Nephron (organoid): Measurements from ENCODE around the gene MEGF6.
A peak's percentile ranks its signal among the peaks of the same experiment; 100 is the strongest.

Experiments
- H3K27ac Mint-ChIP-seq, 3 experiments: 2 replicates each; pipeline ENCODE4 v1.8.0; 2020; ENCODE audit warnings: mixed read lengths in 3 of 3, mild to moderate bottlenecking in 2 of 3, moderate library complexity in 1 of 3
- H3K27me3 Mint-ChIP-seq: 2 replicates; pipeline ENCODE4 v1.8.0; 2021; ENCODE audit warnings: low read depth, mild to moderate bottlenecking, moderate library complexity, mixed read lengths
- H3K36me3 Mint-ChIP-seq: 2 replicates; pipeline ENCODE4 v1.8.0; 2020; ENCODE audit warnings: low read depth, mixed read lengths
- H3K4me1 Mint-ChIP-seq: 2 replicates; pipeline ENCODE4 v1.8.0; 2020; ENCODE audit warnings: mixed read lengths
- H3K4me3 Mint-ChIP-seq, 3 experiments: 2 replicates each; pipeline ENCODE4 v1.8.0; 2020; ENCODE audit warnings: mild to moderate bottlenecking in 3 of 3, mixed read lengths in 3 of 3, moderate library complexity in 2 of 3
- H3K9me3 Mint-ChIP-seq: 2 replicates; pipeline ENCODE4 v1.8.0; 2020; ENCODE audit warnings: mixed read lengths
- TF ChIP-seq, protein P1 (sequence below), 3 experiments: fragments of 200-600 bp; sonication (generic); IDR thresholded peaks; one replicate each; pipeline ENCODE4 v1.5.0; 2021; ENCODE audit warnings: antibody characterized with exemption in 3 of 3; ENCODE audit not compliant: unreplicated experiment in 3 of 3

The MEGF6 gene

GRCh38 chr1:3617806-3618345 lies 6.6 kb upstream of the MEGF6 start:
- Mint-ChIP-seq H3K36me3 (no peaks in the 10 kb centered on the region), H3K27ac (no peak overlapping the region), H3K4me1 (peaks cover 44% of the 10 kb centered on the region), H3K9me3 (no peaks in the 10 kb centered on the region), H3K4me3 (no peak overlapping the region), H3K27me3 (peaks cover 52% of the 10 kb centered on the region)
- TF ChIP-seq, protein P1, sequence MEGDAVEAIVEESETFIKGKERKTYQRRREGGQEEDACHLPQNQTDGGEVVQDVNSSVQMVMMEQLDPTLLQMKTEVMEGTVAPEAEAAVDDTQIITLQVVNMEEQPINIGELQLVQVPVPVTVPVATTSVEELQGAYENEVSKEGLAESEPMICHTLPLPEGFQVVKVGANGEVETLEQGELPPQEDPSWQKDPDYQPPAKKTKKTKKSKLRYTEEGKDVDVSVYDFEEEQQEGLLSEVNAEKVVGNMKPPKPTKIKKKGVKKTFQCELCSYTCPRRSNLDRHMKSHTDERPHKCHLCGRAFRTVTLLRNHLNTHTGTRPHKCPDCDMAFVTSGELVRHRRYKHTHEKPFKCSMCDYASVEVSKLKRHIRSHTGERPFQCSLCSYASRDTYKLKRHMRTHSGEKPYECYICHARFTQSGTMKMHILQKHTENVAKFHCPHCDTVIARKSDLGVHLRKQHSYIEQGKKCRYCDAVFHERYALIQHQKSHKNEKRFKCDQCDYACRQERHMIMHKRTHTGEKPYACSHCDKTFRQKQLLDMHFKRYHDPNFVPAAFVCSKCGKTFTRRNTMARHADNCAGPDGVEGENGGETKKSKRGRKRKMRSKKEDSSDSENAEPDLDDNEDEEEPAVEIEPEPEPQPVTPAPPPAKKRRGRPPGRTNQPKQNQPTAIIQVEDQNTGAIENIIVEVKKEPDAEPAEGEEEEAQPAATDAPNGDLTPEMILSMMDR (IDR thresholded peaks at IDR 0.05; ENCODE audit: unreplicated experiment in 3 of 3), result no peak

DNA sequence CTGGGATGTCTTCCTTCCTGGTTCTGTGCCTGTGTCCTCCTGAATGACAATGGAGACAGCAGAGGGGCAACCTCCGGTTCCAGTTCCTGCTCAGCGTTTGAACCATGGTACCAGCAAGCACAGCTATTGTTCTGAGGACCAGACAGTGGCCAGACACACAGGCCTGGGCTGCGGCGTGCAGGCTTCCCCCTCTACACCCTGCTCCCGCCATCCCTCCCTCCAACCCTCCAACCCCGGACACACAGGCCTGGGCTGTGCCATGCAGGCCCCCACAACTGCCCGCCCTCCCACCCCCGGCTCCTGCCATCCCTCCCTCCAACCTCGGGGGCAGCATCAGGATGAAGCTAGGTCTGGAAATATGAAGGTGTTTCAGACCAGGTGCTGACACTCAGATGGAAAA lies 5.6 kb upstream of the MEGF6 start:
- H3K36me3 Mint-ChIP-seq, result no peaks in the 10 kb centered on the region
- no peak overlapping the region for H3K4me3 Mint-ChIP-seq
- H3K27ac Mint-ChIP-seq, result no peak overlapping the region
- no peaks in the 10 kb centered on the region for H3K9me3 Mint-ChIP-seq
- TF ChIP-seq, protein P1 (IDR thresholded peaks at IDR 0.05; ENCODE audit: unreplicated experiment in 3 of 3), result no peak
- peaks cover 40% of the 10 kb centered on the region for H3K4me1 Mint-ChIP-seq
- peaks cover 57% of the 10 kb centered on the region for H3K27me3 Mint-ChIP-seq

DNA sequence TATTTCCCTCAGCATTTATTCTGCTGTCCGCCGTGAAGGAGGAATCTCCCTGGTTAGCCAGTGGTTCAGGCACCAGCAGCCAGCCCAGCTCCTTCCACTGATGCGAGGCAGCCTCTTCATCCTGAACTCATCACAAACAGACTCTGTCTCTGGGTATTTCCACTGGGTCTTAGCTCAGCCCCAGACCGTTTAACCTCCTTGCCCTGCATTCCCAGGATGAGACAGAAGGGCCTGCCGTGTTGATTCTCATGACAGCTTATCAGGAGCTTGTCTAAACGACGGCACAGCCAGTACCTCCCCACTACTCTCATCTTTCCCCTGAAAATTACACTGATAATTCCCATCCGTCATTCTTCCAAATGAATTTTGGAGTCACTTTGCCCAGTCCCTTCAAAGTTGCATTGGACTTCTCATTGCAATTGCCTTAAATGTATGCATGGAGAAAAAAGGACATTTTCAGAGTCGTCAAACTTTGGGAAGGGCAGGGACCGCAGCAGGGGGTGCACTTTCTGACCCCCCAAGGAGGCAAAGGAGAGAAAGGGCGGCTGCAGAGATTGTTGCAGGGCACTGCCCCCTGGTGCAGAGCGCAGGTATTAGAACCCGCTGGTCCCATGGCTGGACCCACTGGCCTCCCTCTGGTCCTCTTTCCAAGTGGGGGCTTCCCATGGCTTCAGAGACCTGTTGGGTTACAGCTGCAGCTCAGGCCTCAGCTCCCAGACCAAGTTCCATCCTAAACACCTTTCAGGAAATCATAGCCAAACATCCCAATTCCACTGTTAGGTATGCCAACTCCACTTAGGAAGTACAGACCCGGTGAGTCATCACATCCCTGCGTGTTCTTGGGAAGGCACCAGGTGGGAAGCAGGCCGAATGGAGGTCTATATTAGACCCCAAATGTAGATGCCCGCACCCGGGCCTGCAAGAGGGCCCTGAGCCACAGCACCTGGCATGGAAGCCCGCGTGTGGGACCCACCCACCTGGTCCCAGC lies 3.7 kb upstream of the MEGF6 start:
- Mint-ChIP-seq H3K27ac (peak overlapping the region in 2 of 3 experiments; percentile 41 to 72), H3K9me3 (no peaks in the 10 kb centered on the region), H3K4me3 (peak overlapping the region in 1 of 3 experiments; percentile 56), H3K36me3 (no peaks in the 10 kb centered on the region), H3K4me1 (peaks cover 46% of the 10 kb centered on the region), H3K27me3 (peaks cover 55% of the 10 kb centered on the region)
- TF ChIP-seq, protein P1 (IDR thresholded peaks at IDR 0.05; ENCODE audit: unreplicated experiment in 3 of 3), result peak; percentile 57 to 62 (median 61)

- Mint-ChIP-seq H3K36me3 (no peaks in the 10 kb centered on the region), H3K9me3 (no peaks in the 10 kb centered on the region), H3K4me1 (peaks cover 48% of the 10 kb centered on the region), H3K27me3 (peaks cover 36% of the 10 kb centered on the region), H3K27ac (no peak overlapping the region), H3K4me3 (peak overlapping the region; percentile 68 to 79 (median 78))
- TF ChIP-seq, protein P1 (IDR thresholded peaks at IDR 0.05; ENCODE audit: unreplicated experiment in 3 of 3), result no peak
Observed at GRCh38 chr1:3612123-3612522, 815 bp upstream of the MEGF6 start.

DNA sequence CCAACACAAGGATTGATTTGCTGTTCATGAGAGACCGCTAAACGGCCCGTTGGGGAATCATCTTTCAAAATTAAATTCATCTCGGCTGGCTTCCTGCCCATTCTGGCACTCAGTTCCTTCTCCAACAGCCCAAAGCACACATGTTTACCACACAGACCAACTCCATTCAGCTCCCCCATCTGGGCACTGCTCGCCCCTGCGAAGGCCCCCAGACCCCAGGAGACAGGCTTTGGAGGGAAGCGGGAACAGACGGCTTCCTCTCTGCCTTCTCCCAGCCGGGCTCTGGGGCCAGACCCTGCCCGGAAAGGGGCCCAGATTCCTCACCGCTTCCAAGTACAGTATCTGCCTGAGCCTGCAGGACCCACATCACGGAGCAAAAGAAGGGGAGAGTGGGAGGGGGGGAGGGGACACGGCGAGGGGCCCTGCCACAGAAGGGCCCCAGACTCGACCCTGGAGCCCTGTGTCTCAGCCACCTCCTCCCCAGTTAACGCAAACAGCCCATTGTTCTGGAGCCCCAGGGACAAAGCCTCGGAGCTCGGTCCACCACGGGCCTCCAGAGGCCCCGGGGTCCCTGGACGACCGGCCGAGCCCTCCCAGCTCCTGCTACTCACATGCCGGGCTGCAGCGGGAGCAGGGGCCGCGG lies 660 bp downstream of the MEGF6 start:
- Mint-ChIP-seq H3K36me3 (no peaks in the 10 kb centered on the region), H3K27ac (peak overlapping the region; percentile 63 to 94 (median 74)), H3K9me3 (no peaks in the 10 kb centered on the region), H3K4me1 (peaks cover 44% of the 10 kb centered on the region), H3K4me3 (peak overlapping the region; percentile 84 to 92 (median 89)), H3K27me3 (peaks cover 23% of the 10 kb centered on the region)
- TF ChIP-seq, protein P1 (IDR thresholded peaks at IDR 0.05; ENCODE audit: unreplicated experiment in 3 of 3), result no peak
